Uterus (tissue), 4 donors: Measurements from ENCODE around the gene GNB2. TPM values are rescaled to one million over a fixed set of nuclear protein-coding genes. Genes with fewer than 3 reads are reported as not detected.

Experiments used
- DNase-seq, 2 donors: peaks; one replicate each; pipeline ENCODE4 v3.0.0-alpha.2; 2019 to 2020
- H3K27ac ChIP-seq, 2 donors: fragments of 200-600 bp; sonication (generic); 1 replicate in 1 of 2; 2 replicates in 1 of 2; pipeline ENCODE4 v1.5.1; 2016 to 2018
- H3K27me3 ChIP-seq, 2 donors: fragments of 200-600 bp; sonication (generic); one replicate each; pipeline ENCODE4 v1.5.1; 2018 to 2019; ENCODE audit warnings: control low read depth in 1 of 2
- H3K36me3 ChIP-seq, 2 donors: fragments of 200-600 bp; sonication (generic); one replicate each; pipeline ENCODE4 v1.5.1; 2019; ENCODE audit warnings: control low read depth in 1 of 2
- H3K4me1 ChIP-seq, 2 donors: fragments of 200-600 bp; sonication (generic); one replicate each; pipeline ENCODE4 v1.5.1; 2018 to 2019; ENCODE audit warnings: control low read depth in 1 of 2
- H3K4me3 ChIP-seq, 2 donors: fragments of 200-600 bp; sonication (generic); 1 replicate in 1 of 2; 2 replicates in 1 of 2; pipeline ENCODE4 v1.5.1; 2018 to 2019; ENCODE audit warnings: mild to moderate bottlenecking in 1 of 2
- H3K9me3 ChIP-seq, 2 donors: fragments of 200-600 bp; sonication (generic); one replicate each; pipeline ENCODE4 v1.5.1; 2019; ENCODE audit warnings: control low read depth in 1 of 2
- POLR2A ChIP-seq, 2 donors: fragments of 450-650 bp; IDR thresholded peaks; one replicate each; pipeline ENCODE4 v1.6.1; 2016; ENCODE audit warnings: antibody characterized with exemption in 2 of 2, mild to moderate bottlenecking in 1 of 2, moderate library complexity in 1 of 2
- intact Hi-C: fragments of 100-400 bp; cut with DNase I; formaldehyde crosslinking; loops from one replicate; pipeline ENCODE4 v1.15.1; 2023; ENCODE audit warnings: low total_unique reads
- total RNA-seq, 4 donors: library from RNA; depleted of rRNA in 3 of 4; stranded (reverse); fragments of >200 nt in 3 of 4; gene quantifications; one replicate each; pipeline versions ENCODE4 v1.1.0 to v1.2.4, GENCODE V29; 2014 to 2023
- TF ChIP-seq, protein P1 (sequence below), 4 experiments: fragments of 200-600 bp in 2 of 4; fragments of 450-650 bp in 2 of 4; sonication (generic) in 2 of 4; IDR thresholded peaks; one replicate each; pipeline ENCODE4 v1.5.1; 2016 to 2019; ENCODE audit warnings: antibody characterized with exemption in 4 of 4, mild to moderate bottlenecking in 2 of 4, moderate library complexity in 1 of 4
- donor health status: DM: yes; HTN: yes; CAD: no.

Gene GNB2
- total RNA-seq, 4 donors from 2014 or later, result 72.0 to 245 (median 94.3) TPM

DNA sequence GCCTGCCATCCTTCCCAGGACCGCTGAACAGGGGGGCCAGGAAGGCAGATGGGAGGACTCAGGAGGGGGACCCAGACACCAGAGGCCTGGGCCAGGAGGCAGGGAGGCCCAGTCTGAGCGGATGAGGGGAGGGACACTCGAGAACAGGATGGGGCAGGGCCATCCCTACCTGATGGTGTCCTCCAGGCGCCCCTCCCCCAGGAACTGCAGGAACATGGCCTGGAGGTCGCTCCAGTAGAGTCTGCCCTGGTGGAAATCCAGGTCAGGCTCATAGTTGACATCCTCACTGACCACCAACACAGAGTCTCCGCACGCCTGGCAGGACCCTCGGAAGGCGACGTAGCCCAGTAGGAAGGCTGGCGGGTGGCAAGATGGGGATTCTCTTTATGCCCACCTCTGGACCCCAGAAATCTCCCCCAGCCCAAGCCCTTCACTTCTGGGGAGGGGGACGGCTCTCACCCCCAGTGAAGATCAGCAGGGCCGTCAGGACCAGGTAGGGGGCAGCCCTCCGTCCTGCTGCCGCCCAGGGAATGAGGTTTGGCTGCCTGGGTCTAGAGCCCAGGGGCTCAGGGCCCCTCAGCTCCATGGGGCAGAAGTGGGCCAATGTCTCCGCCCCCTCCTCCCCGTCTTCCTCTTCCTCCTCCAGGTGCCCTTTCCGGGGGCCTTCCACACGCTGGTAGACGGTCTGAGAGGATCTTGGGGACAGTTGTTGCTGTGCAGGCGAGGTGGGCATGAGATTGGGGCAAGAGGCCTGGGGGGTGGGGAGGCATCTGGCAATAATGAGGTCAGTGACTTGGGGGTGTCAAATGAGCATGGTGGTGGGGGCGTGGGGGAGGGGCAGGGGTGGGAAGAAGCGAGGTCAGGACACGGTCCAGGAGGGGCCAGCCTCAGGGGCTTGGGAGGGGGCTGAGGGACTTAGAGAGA lies 32.8 kb upstream of the GNB2 start:
- intact Hi-C loops, result no loop called here
- TF ChIP-seq POLR2A (IDR thresholded peaks at IDR 0.05), result no peak
- TF ChIP-seq, protein P1, sequence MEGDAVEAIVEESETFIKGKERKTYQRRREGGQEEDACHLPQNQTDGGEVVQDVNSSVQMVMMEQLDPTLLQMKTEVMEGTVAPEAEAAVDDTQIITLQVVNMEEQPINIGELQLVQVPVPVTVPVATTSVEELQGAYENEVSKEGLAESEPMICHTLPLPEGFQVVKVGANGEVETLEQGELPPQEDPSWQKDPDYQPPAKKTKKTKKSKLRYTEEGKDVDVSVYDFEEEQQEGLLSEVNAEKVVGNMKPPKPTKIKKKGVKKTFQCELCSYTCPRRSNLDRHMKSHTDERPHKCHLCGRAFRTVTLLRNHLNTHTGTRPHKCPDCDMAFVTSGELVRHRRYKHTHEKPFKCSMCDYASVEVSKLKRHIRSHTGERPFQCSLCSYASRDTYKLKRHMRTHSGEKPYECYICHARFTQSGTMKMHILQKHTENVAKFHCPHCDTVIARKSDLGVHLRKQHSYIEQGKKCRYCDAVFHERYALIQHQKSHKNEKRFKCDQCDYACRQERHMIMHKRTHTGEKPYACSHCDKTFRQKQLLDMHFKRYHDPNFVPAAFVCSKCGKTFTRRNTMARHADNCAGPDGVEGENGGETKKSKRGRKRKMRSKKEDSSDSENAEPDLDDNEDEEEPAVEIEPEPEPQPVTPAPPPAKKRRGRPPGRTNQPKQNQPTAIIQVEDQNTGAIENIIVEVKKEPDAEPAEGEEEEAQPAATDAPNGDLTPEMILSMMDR (IDR thresholded peaks at IDR 0.05), result no peak
- H3K27me3 ChIP-seq, result no peaks in the 10 kb centered on the region

DNA sequence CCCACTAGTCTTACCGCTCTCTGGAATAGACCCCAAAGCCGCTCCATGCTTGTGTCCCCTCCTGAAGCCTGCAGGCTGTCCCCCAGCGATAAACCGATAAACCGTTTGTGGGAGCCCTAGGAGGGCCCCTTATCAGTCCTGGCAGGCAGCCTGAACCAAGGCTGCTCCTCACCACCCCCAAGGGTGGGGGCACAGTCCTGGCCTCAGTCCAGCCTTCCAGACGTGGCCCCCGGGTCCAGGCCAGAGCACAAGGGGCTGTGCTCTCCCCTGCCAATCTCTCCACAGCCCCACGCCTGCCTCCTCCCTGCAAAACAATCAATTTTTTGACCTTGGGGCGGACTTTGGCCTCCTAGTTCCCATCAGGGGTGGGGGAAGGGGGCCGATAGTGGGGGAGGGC lies 32.1 kb upstream of the GNB2 start, which contains the start of gene TFR2:
TFR2 (minus strand) TSS at position 90 of the 397 bp plus-strand sequence; CDS start at position 47, 43 bp downstream.
- Histone ChIP-seq H3K27ac (no peak within 1 kb of the TSS), H3K4me1 (no peaks in the 10 kb centered on the region), H3K36me3 (no peaks in the 10 kb centered on the region), H3K9me3 (no peaks in the 10 kb centered on the region), H3K4me3 (no peak within 1 kb of the TSS), H3K27me3 (no peaks in the 10 kb centered on the region)
- no peak for TF ChIP-seq POLR2A (IDR thresholded peaks at IDR 0.05)
- DNase-seq, result no peak
- intact Hi-C loops, result no loop called here

More for the DNA sequence above, 32.8 kb upstream of the GNB2 start:
- no peaks in the 10 kb centered on the region for H3K36me3 ChIP-seq
- H3K4me1 ChIP-seq, result no peaks in the 10 kb centered on the region
- DNase-seq, result no peak
- no peak overlapping the region for H3K4me3 ChIP-seq
- H3K9me3 ChIP-seq, result no peaks in the 10 kb centered on the region
- H3K27ac ChIP-seq, result no peak overlapping the region

DNA sequence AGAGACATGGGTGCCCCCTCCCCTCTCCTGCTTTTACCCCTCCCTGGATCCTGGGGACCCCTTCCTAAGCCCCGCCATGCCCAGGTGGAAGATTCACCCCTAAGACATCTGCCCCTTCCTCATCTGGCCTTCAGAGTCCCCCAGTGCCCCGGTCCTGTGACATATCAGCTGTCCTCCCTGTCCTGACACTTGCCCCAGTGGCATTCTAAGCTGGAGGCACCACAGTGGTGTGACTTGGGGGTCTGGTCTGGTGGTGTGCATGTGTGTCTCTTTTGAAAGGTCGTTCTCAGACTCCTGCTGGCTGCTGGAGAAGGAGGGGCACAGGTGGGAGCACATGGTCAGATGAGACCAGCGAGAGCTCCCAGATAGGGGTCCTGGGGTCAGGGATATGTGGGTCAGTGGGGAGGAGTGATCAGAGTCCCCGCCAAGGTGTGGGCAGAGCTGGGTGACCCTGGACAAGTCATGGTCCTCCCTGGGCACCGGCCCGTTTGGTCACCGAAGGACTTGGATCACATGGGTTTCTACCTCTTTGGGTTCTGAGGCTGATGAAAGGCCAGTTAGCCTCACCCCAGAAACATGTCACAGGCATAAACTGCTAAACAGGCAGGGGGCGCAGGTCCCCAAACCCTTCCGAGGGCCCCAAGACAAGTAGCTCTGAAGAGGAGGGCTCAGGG lies 31.5 kb upstream of the GNB2 start:
- Histone ChIP-seq H3K27ac (no peak overlapping the region), H3K27me3 (no peaks in the 10 kb centered on the region), H3K36me3 (no peaks in the 10 kb centered on the region), H3K9me3 (no peaks in the 10 kb centered on the region), H3K4me3 (no peak overlapping the region), H3K4me1 (no peaks in the 10 kb centered on the region)
- TF ChIP-seq, protein P1 (IDR thresholded peaks at IDR 0.05), result no peak
- no peak for TF ChIP-seq POLR2A (IDR thresholded peaks at IDR 0.05)
- intact Hi-C loops, result no loop called here
- DNase-seq, result no peak

DNA sequence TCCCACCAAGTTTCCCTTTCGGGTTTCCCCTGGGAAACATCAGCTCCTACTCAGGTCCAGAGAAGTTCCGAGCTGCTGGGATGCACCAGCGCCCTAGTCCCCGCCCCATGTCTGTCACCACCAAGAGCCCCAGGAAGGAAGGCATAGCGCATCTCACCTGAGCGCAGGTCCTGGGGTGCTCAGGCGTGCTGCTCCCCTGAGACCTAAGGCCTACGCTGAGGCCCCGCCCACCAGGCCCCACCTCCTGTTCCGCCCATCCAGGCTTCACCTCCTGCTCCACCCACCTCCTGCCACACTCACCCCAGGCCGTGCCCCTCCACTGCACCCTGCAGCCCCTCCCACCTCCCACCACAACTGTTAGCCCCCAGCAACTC lies 31.0 kb upstream of the GNB2 start:
- DNase-seq, result no peak
- intact Hi-C loops, result no loop called here
- H3K4me3 ChIP-seq, result no peak overlapping the region
- H3K27me3 ChIP-seq, result no peaks in the 10 kb centered on the region
- TF ChIP-seq, protein P1 (IDR thresholded peaks at IDR 0.05), result no peak
- TF ChIP-seq POLR2A (IDR thresholded peaks at IDR 0.05), result no peak
- H3K9me3 ChIP-seq, result no peaks in the 10 kb centered on the region
- no peaks in the 10 kb centered on the region for H3K4me1 ChIP-seq
- no peak overlapping the region for H3K27ac ChIP-seq
- no peaks in the 10 kb centered on the region for H3K36me3 ChIP-seq

DNA sequence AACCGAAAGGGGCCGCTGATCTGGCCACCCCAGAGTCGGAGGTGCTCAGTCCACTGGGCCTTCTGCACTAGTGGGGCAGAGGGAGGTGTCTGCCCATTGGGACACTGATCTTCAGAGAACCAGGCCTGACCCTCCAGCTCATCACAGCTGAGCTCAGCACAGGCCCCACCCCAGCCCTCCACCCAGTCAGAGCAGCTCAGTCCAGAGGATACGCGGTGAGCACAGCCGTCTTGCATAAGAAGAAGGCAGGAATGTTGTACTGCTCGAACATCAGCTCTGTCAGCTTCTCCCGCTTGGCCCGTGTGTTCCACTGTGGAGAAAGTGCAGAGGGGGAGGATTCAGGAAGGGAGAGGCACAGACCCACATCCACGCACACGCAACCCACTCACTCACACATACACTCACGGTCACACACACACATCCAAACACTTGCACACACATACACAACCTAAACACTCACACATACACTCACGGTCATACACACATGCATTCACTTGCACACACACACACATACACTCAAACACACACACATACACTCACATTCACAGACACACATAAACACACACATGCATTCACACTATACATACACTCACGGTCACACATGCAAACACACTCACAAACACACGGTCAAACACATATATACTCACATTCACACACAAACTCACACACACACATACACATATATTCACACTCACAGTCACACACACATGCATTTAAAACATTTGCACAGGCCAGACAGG lies 23.5 kb upstream of the GNB2 start:
- Histone ChIP-seq H3K27ac (no peak overlapping the region), H3K36me3 (no peaks in the 10 kb centered on the region), H3K9me3 (no peaks in the 10 kb centered on the region), H3K27me3 (peaks cover 3 to 7% of the 10 kb centered on the region in 2 donors), H3K4me3 (no peak overlapping the region), H3K4me1 (no peaks in the 10 kb centered on the region)
- TF ChIP-seq POLR2A (IDR thresholded peaks at IDR 0.05), result no peak
- TF ChIP-seq, protein P1 (IDR thresholded peaks at IDR 0.05), result no peak
- no peak for DNase-seq
- intact Hi-C loops, result no loop called here
